Measurements from ENCODE around the gene PPM1L.

PPM1L gene

DNA sequence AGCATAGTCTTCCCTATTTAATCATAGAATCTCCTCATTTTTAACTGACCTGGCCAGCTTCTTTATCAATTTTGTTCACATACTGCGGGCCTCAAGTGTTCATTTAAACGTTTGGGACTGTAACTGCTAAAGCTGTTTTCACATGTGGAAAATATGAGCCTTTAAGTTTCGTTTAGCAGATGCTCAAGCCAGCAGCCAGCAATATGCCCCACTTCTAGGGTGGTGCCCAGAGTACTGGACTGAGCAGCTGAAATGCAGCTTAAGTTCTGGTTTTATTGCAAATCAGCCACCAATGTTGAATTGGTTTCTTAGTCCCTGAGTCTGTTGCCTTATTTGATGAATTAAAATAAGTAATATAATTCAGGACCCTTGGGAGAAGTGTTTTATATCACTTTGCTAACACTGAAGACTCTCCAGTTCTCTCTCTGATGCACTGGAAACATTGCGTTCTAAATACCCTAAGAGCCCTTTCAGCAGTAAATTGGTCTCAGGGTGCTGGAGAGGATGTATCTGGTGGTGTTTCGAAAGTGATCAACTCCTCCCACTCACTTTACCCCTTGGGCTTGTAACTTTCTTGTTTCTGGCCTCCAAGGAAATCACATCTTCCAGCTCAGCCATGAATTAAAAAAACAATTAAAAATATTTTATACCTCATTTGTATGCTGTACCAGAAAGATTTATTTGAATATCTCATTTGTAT, 287.5 kb downstream of the PPM1L start:
- no peak for DNase-seq

DNA sequence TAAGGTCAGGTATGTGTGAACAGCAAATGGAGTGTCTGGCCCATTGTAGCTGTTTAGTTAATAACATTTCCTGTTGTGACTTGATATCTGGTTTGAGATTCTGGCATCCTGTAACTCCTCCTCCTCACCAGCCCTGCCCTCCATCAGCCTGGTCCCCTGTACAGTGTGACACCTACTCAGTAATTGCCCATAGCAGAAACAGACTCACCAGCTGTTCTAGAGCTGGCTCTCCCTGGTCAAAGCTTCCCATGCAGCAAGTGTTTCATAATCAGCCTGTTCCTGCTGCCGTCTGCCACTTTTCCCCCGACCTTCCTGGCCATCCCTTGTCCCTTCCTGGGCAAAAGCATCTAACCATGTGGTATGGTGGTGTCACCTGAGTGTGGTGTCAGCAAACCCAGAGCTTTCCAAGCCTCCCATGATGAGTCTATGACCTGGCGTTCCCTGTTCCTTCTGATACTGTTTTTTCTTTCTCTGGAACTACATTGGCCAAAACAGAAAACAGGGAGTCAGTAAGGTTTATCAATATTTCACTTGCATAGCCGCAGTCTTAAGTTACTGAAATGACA, 293.7 kb downstream of the PPM1L start:
- DNase-seq: no peak

DNA sequence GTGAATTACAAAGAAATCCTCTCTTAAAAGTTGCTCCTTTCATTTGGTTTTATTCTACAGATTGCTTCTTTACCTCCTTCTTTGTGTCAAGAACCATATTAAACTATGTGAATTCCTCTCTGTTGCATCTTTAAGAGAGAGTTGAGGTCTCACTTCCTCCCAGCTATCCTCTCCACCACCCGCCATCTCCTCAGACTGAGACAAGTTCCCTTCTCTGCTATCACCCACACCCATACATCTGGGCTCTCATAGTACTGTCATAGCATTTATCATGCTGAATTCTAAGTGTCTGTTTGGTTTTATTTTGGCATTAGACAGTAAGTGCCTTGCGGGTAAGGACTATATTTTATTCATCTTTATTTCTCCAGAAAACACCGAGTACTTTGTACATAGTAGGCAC, 294.9 kb downstream of the PPM1L start:
- DNase-seq: no peak

DNA sequence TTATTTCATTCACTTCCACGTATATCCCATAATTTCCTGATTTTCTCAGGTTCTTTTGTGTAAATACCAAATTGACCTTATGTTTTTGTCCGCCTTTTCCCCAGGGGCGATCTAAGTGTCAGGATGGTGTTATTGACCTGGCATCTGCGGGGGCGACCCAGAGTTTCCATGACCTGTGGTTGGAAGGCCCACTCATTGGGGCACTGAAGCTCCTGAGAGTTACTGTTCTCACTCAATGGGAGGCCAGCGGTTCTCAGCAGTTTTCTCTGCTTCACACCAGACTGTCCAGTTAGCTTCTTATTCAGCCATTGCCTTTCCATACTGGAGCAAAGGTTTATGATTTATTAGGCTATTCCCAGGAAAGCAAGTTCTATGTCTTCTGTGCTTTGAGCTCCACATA, 295.8 kb downstream of the PPM1L start:
- DNase-seq: no peak

DNA sequence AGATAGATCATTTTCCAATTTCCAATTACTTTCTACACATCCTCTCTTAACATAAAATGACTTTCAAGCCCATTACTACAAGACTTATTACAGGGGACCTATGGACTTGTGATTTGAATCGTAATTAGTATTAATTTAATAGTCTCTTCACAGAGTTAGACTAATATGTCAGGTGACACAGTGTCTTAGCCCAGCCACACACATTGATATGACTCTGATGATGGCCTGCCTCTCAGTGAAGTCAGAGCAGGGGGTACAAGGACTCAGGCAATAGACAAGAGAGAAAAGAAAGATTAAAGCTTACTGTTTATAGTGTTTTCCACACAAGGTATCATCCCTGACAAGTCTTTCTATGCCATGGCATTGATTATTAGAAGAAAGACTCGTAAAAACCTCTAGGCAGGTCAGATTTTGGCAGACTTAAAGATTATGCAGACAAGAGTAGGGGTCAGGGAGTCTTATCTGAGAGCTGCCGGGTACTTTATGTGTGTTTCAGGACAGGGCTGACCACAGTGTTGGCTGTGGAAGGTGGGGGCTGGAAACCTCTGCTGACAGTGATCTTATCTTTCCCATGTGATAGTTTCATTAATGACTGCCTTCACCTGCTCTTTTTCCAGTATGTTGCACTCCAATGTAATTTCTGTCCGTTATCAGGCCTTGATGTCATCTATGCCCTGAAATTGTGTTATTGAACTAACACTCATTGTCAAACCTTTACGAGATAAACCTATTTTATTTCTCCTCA, 299.0 kb downstream of the PPM1L start:
- no peak for DNase-seq

DNA sequence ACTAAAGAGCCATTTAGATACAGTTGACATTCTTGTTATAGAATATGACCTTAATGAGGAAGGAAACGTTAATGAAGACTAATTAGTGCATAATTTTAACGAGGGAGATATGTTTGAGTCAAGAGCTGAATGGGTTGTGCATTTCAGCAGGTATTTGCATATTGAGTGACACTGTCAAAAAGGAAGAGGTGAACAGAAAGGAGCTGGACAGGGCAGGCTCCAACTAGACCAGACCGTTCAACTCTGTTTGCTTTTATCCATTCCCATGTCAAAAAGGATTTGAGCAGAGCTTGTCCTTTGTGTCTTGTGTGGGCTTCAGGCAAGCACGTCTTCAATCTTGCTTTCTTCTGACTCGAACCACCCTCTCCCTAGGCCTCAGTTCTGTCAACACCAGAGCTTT, 308.4 kb downstream of the PPM1L start:
- DNase-seq: no peak

DNA sequence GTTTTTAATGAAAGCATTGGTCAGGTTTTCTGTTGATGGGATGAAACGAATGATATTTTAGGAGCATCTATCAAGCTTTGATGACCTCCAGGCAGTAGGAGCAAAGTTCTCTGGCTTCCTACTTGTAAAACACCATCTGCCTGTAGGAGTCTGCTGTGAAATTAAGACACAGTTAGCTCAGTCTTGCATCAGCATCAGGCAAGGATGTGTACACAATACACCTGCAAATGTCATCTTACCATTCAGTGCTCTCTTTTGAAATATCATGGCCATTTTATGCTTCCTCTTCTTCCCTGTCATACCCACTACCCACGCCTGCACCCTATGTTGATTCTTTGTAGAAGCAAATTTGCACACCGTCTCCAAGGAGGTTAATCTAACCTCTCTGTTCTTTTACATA, 310.9 kb downstream of the PPM1L start:
- no peak for DNase-seq

DNA sequence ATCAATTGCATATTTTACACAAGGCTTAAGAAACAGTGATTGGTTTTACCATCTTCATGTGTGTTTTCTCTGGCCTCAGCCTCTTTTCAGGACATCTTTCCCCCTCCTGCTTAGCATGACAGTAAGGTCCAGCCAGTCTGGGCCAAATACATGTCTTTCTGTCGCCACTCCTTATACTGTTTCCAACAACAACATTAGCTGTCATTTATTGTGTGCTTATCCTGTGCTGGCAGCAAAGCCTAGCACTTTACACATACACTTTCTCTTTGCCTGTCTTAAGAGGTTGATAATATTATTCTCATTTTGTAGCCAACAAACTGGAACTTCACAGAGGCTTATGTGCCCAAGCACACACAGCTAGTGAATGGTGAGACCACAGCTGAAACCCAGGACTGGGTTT, 311.3 kb downstream of the PPM1L start:
- no peak for DNase-seq

DNA sequence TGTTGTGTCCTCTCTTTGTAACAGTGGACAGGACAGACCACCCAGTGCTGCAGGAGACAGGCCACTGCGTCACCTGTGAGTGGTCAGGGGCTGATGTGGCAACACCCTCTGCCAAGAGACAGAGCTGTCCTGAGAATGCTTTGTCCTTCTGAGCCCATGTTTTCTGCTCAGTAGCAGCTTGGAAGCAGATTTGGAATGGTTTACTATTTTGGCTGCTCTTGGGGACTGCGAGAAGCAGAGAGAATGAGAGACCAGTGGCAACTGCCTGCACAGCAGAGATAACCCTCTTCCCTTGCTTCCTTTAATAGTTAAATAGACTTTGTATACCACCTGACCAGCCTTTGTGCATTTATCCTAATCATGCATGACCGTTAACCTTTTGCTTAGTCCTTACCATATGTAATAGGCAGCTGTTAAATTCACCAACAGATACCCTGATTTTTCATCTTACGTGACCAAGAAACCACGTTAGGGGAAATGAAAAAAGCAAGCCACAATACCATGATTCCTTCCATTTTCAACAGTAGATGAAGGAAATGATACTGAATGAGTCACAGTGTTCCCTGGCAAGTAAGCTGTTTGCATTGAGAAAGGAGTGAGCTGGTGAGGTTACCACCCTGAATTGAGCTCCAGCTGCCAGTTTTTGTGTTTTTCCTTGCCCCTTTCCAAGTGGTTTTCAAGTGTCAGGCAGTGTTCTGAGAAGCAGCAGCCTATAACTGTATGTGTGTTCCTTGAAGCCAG, 313.6 kb downstream of the PPM1L start:
- DNase-seq: peak in 3 of 14 donors; percentile 4 to 51 (median 41)

DNA sequence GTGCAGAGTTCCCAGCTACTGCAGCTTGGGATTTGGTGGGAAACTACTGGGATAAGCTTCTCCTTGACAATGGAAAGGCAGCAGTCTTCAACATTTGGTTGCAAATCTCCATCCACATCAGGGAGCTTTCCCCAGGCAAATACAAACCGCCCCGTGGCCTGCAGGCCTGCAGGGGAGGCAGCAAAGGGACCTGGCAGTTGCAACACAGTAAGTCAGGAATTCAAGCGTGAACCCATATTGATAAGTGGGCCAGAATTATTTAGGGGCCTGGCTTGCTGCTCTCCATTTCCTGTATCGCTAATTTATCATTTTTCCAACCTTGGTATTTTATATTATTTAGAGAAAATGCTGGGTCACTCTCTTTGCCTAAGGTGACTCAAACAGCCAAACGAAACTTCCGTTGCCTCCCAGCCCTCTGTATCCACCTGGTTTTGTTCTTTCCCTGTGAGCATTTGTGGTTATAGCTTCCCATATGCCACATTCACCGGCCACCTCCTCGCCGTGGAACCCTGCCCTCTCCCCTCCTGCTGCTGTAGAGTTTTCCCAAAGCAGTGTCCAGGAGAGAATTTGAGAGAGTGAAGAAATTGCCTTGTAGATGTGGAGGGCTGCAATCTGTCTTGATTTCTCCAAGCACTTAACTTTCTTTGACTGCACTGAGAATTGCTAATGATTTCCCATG, 314.4 kb downstream of the PPM1L start:
- DNase-seq: peak in 2 of 14 donors; percentile 33 to 65

DNA sequence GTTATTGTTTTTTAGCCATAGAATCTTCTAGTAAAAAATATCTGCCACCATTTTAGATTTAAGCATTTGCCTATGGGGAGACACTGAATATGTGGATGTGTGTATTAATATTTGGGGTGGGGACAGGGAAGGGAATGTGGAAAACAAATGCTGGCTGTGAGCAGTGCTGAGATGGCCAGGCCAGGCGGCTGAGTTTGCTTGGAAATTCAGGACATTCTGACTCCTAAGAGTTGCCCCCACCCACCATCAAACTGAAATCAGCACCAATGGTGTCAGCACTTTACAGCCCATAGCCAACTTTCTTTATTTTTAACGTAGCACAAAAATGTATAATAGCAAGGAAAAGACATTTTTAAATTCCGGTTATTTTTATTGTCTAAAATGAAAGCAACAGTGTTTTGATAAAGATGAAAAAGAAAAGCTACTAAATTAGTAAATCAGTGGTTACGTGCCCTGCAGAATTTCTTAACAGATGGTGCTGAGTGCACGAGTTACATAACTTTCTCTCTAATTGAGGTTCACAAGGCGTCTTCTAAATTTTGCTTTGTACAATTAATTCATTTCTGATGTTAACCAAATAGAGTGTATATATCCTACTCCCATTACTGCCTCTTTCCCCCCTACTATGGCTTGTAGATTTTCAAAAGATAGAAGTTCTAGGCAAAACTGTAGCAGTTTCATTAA, 315.1 kb downstream of the PPM1L start:
- DNase-seq: peak in 1 of 14 donors; percentile 75

DNA sequence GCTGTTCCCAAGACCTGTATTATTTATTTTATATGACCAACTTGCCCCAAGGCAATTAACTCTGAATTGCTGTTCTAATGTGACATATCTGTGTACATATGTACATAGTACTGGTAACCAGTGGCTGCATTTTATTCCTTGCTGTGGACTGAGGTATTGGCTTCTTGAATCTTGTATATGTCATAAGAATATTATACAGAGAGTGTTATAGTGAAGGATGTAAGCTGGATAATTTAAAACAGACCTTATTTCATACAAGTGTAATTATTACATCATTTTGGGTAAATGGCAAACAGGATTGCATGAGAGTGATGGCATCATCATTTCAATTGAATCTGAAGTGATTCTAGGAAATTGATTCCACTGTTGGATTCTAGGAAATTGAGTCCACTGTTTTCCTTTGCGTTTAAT, 316.2 kb downstream of the PPM1L start:
- no peak for DNase-seq

DNA sequence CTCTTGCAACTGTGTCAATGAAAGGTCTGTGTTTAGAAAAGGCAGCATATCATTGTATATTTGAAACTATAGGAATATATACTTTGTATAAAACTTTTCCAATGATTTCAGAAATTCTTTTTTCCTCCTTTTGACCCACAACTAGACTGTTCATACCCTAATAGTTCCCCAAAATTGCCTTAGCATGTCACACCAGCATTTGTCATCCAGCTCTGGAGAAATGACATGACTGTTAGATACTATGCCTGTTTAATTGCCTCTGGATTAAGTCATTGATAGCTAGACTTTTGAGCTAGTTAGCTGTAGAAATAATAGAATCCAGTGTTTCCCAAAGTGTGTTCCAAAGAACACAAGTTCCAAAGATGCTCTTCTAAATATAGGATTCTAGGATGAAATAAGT, 316.7 kb downstream of the PPM1L start:
- no peak for DNase-seq

DNA sequence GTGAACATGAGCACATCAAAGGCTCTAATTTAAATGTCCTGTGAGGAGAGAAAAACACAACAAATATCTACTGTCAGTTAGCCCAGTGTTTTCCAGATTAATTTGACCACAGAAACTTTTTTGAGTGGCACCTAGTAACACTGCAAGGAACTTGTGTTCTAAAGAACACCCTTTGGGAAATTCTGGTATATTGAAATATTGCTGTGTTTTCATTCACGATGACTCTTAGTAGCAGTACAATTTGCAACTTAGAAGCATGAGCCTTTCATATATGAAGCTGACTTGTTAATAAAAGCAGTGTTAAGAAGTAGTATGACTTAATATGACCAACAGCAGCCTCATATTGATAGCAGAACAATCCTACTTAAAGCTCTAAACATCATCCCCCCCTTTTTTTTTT, 317.1 kb downstream of the PPM1L start:
- no peak for DNase-seq

DNA sequence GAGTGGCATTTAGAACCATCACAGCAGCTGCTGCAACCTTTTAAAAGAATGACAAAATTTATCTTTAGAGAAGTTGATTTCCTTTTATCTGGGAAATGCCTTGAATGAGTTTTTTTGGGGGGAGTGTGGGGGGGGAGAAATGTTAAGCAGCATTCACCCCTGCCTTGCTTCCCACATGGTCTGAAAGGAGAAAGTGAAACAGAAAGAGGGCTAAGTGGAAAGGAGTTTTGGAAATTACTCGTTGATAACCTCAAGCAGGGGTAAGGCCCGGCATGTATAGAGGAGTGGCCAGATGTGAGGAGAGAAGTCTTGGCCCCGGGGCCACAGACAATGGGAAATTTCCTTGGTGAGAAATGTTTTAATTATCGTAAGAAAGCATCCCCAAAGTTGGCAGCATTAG, 325.6 kb downstream of the PPM1L start:
- no peak for DNase-seq

DNA sequence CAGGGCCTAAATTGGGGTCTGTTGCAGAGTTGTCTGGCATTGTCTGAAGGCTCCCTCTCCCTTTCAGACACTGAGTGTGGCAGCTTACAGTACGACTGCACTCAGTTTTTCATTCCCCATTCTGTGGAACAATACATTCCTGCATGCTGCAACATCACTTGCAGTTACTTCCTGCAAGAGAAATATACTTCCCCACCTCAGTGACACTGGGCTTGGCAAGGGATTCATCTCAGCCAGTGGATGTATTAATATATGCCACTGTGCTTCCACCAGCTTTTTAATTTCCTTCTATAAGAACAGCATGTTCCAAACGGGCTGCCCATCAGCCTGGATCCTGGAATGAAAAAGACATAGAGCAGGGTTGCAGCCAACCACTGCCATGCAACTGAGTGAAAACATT, 326.0 kb downstream of the PPM1L start:
- DNase-seq: peak in 1 of 14 donors; percentile 24

DNA sequence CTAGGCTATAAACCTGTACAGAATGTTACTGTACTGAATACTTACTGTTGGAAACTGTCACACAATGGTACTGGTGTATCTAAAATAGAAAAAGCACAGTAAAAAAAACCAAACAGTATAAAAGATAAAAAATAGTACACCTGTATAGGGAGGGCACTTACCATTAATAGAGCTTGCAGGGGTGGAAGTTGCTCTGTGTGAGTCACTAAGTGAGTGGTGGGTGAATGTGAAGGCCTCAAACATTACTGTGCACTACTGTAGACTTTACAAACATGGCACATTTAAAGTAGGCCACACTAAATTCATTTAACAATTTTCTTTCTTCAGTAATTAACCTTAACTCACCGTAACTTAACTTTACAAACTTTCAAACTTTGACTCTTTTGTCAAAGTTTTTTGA, 327.1 kb downstream of the PPM1L start:
- no peak for DNase-seq

DNA sequence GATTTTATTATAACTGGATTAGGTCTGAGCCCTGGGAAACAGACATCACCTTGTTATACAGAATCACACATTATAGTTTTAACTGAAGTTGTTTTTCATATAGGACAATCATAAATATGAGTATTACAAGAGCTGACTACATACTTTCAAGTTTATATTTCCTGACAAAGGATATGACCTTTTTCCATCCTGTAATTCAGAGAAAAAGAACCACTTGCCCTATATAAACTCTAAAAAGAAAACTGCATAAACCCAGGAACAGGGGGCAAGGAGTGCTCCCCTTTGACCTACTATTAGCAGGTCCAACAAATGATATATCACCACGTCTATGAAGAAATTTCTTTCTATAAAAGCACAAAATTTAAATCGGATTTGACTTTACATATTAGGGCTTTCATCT, 328.2 kb downstream of the PPM1L start:
- no peak for DNase-seq

DNA sequence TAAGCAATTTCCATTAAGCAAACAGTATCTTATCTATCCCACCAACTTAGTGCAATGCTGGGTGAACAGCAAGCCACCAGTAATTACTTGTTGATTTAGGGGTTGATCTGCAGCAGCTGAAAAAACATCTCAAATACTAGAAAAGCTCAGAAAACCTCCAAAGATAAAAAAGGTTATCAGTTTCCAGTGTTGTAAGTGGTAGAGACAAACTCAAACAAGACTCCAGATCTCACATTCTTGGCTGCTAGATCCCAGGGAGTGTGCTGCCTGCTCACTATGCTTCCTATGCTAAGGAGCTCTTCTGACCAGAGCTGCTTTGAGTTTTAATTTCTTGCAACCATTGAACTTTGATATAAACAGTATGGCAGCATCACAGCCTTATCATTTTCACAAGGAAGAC, 337.9 kb downstream of the PPM1L start:
- DNase-seq: no peak

DNA sequence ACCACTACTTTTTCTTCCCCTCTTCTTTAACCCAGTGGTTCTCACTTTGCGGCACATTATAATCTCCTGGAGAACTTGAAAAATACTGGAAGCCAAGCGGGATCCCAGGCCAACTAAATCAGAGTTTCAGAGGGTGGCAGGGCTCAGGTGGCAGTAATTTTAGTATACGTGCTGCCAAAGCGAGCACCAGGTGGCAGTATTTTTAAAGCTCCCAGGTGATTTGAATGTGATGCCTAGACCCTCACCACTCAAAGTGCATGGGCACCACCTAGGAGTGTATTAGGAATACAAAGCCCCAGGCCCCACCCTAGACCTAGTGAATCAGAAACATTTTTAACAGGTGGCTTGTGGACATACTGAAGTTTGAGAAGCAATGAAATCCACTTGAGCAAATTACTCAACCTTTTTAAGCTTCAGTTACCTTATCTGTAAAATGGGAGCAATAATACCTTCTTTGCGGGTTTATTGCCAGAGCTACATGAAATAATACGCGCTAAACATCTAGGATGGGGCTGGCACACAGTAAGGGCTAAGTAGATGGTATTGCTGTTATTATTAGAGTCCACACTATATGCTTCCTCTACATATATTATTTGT, 340.8 kb downstream of the PPM1L start:
- no peak for DNase-seq

DNA sequence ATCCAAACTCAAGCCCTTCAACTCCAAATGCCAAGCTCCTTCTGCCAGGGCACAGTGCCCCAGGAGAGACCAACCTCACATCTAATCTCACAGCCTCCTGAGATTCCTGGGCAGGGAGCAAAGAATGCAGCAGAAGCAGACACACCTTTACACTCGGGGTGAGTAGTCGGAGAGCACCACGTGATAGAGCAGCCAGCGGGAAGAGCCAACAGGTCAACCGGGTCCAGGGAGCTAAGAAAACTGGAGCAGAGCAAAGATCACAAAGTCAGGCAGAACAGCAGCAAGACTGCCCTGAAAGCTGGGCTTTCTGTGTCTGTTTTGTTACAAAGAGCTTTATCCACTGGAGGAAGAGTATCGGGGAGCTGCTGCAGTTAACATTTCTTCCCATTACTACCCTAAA, 345.0 kb downstream of the PPM1L start:
- no peak for DNase-seq

DNA sequence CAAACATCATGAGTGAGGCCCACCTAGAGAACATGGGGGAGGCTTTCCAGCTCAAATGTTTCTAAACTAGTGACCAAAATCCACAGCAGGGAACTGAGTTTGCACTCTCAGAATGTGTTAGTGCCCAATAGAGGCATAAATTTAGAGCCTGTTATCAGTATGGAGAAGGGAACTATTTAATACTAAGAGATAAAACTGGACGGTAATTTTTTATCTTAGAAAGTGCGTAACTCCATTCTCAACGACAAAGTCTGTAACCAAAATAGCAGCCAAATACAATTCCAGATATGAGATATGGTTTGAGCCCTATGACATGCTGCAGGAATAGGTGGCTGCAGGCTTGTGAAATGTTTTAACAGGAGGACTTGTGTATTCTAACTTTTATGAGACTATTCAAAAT, 345.6 kb downstream of the PPM1L start:
- no peak for DNase-seq

All from C1 segment of cervical spinal cord (tissue), 14 donors.